Activated CD8-positive, alpha-beta T cell treated with anti-CD3 and anti-CD28 coated beads for 36 hours (primary cell): ENCODE data around the gene PRLH. TPM values are rescaled to one million over a fixed set of nuclear protein-coding genes. Genes with fewer than 3 reads are reported as not detected.

Experiments used
- ATAC-seq: fragments of 200-7000 bp; cut with Tn5 transposase; one replicate; pipeline ENCODE4 v1.10.0; 2021; ENCODE audit warnings: mild to moderate bottlenecking, moderate library complexity
- CTCF ChIA-PET: fragments of 350-600 bp; sonication (Branson Sonifier 250); formaldehyde crosslinking; loops from one replicate; lab custom pipeline; 2021; ENCODE audit warnings: antibody characterized with exemption; lab: Charles Lee
- POLR2A ChIA-PET: fragments of 350-600 bp; sonication (Branson Sonifier 250); formaldehyde crosslinking; loops from one replicate; lab custom pipeline; 2021; ENCODE audit warnings: antibody characterized with exemption; lab: Charles Lee
- DNase-seq: peaks from one replicate; pipeline ENCODE4 v3.0.0-alpha.2; 2020
- H3K27ac Mint-ChIP-seq: one replicate; pipeline ENCODE4 v1.8.0; 2021; ENCODE audit warnings: mild to moderate bottlenecking, mixed read lengths
- H3K27me3 Mint-ChIP-seq: one replicate; pipeline ENCODE4 v1.8.0; 2021; ENCODE audit warnings: mixed read lengths
- H3K36me3 Mint-ChIP-seq: one replicate; pipeline ENCODE4 v1.8.0; 2021; ENCODE audit warnings: low read depth, mixed read lengths
- H3K4me1 Mint-ChIP-seq: one replicate; pipeline ENCODE4 v1.8.0; 2021; ENCODE audit warnings: low read depth, mixed read lengths
- H3K4me3 Mint-ChIP-seq: one replicate; pipeline ENCODE4 v1.8.0; 2021; ENCODE audit warnings: mild to moderate bottlenecking, moderate library complexity, mixed read lengths
- H3K9me3 Mint-ChIP-seq: one replicate; pipeline ENCODE4 v1.8.0; 2021; ENCODE audit warnings: mixed read lengths
- CTCF ChIP-seq: fragments of 200-600 bp; IDR thresholded peaks from one replicate; pipeline ENCODE4 v1.8.0; 2022; ENCODE audit warnings: antibody characterized with exemption, mild to moderate bottlenecking
- intact Hi-C: fragments of 100-400 bp; cut with micrococcal nuclease; formaldehyde crosslinking; loops from one replicate; pipeline ENCODE4 v1.10.0; 2022
- total RNA-seq, 2 experiments: library from RNA; stranded (reverse); gene quantifications; one replicate each; pipeline ENCODE4 v1.2.3, GENCODE V29; 2021

Gene PRLH
- total RNA-seq, 2 experiments from 2014 or later, result not detected

DNA sequence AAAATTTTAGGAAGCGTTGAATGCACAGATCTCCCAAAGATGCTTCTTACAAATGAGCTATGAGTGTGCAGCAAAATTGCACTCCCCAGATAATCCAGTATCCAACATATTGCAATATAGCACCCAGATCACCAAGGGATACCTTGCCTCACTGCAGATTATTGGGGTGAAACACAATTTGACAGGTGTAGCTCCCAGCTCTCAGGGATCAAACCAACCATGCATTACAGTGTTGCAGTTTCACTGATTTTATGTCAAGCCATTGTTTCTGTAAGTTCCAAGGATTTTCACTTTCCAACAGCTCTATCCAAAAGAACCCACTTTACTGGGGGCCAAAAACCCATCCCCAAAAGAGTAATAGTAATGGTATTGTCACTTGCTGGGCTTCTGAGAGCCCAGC lies 10.8 kb upstream of the PRLH start:
- H3K4me1 Mint-ChIP-seq, result peaks cover 12% of the 10 kb centered on the region
- H3K4me3 Mint-ChIP-seq, result no peak overlapping the region
- H3K36me3 Mint-ChIP-seq, result no peaks in the 10 kb centered on the region
- H3K27me3 Mint-ChIP-seq, result peaks cover 10% of the 10 kb centered on the region
- peaks cover 13% of the 10 kb centered on the region for H3K9me3 Mint-ChIP-seq
- no peak for DNase-seq
- ChIA-PET POLR2A (no interaction called here), CTCF (interaction anchor here (1.3 to 4.9 kb wide), 3 partner anchors 16 to 190 kb away, joined by 3 to 41 read pairs (median 11); no protein-coding TSS in a partner anchor)
- TF ChIP-seq CTCF, result no peak
- no peak overlapping the region for H3K27ac Mint-ChIP-seq
- intact Hi-C loops, result no loop called here
- no peak for ATAC-seq

DNA sequence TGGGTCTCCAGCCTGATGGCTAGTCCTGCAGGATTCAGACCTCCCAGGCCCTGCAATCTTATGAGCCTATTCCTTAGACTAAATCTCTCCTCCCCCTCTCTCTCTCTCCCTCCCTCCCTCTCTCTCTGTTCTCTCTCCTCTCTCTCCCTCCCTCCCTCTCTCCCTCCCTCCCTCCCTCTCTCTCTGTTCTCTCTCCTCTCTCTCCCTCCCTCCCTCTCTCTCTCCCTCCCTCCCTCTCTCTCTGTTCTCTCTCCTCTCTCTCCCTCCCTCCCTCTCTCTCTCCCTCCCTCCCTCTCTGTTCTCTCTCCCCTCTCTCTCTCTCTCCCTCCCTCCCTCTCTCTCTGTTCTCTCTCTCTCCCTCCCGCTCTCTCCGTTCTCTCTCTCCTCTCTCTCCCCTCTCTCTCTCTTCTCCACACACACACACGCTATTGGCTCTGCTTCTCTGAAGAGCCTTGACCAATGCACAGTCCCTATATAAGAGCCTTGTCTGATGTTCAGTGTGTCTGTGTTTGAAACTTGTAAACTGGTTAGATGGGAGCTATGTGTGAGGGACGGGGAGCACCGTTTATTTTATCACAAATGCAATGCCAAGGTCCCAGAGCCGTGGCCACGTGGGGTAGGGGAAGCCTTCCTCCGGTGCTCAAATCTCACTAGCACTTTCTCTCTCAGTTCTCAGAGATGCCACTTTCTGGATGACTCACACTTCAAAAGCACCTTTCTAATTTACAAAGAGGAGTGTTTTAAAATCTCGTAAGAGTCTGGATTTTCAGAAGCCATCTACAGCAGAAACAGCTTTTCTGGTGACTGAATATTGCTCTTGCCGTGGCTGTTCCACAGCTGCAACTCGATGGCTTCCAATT lies 9.4 kb upstream of the PRLH start:
- Mint-ChIP-seq H3K27ac (peak overlapping the region; percentile 18), H3K9me3 (peaks cover 13% of the 10 kb centered on the region), H3K27me3 (peaks cover 10% of the 10 kb centered on the region), H3K4me1 (peaks cover 12% of the 10 kb centered on the region), H3K4me3 (no peak overlapping the region), H3K36me3 (no peaks in the 10 kb centered on the region)
- peak; percentile 91 for ATAC-seq
- ChIA-PET CTCF (interaction anchor here (0.6 to 4.9 kb wide), 4 partner anchors 15 to 156 kb away, joined by 3 to 41 read pairs (median 10); no protein-coding TSS in a partner anchor), POLR2A (no interaction called here)
- intact Hi-C loops, result no loop called here
- peak; percentile 59 for DNase-seq
- TF ChIP-seq CTCF, result no peak

- intact Hi-C loops, result no loop called here
- H3K27ac Mint-ChIP-seq, result peak overlapping the region; percentile 18
- TF ChIP-seq CTCF, result no peak
- ChIA-PET POLR2A (no interaction called here), CTCF (interaction anchor here (0.6 to 4.9 kb wide), 3 partner anchors 14 to 156 kb away, joined by 3 to 41 read pairs (median 10); no protein-coding TSS in a partner anchor)
- DNase-seq (no peak), ATAC-seq (no peak)
- H3K4me3 Mint-ChIP-seq, result no peak overlapping the region
- H3K4me1 Mint-ChIP-seq, result peaks cover 12% of the 10 kb centered on the region
- no peaks in the 10 kb centered on the region for H3K36me3 Mint-ChIP-seq
- peaks cover 13% of the 10 kb centered on the region for H3K9me3 Mint-ChIP-seq
- H3K27me3 Mint-ChIP-seq, result peaks cover 10% of the 10 kb centered on the region
These were observed 8.8 kb upstream of the PRLH start for GRCh38 chr2:237557633-237558015.

DNA sequence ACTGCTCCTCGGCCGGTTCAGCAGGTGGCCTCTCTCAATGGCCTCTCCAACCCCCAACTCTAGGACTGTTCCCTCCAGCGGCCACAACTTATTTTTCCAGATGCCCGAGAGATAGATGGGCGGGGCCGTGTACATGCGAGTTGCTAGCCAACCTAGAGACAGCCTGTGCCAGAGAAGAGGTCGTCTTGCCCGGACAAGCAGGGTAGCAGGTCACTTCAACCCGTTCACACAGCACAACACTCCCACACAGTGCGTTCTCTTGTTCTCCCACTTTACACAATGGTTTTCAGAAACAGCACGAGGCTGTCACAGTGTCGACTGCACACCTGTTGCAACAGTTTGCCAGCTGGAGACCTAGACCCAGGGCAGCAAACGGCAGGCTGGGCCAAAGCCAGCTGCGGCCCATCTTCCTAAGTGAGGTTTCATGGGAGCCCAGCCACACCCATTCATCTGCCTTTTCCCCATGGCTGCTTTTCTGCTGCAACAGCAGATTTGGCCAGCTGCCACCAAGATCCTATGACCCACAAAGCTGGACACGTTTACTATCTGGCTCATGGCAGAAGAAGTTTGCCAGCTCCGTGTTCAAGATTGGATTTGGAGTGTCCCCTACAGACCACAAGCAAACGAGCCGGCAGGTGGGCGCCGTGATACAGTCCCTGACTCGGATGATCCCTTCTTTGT lies 7.3 kb upstream of the PRLH start:
- ChIA-PET POLR2A (no interaction called here), CTCF (interaction anchor here (1.3 to 1.5 kb wide), 2 partner anchors 13 to 46 kb away, joined by 5 to 9 read pairs; no protein-coding TSS in a partner anchor)
- Mint-ChIP-seq H3K4me1 (peaks cover 12% of the 10 kb centered on the region), H3K27ac (no peak overlapping the region), H3K4me3 (no peak overlapping the region), H3K36me3 (no peaks in the 10 kb centered on the region), H3K27me3 (peaks cover 10% of the 10 kb centered on the region), H3K9me3 (peaks cover 13% of the 10 kb centered on the region)
- DNase-seq, result no peak
- no peak for TF ChIP-seq CTCF
- intact Hi-C loops, result no loop called here
- ATAC-seq, result no peak
